K562 (cell line): ENCODE results near the gene ERVFRD-1. TPM values are rescaled to one million over a fixed set of nuclear protein-coding genes. Genes with fewer than 3 reads are reported as not detected.

Experiments
- ATAC-seq: fragments of 200-7000 bp; cut with Tn5 transposase; 3 replicates; pipeline ENCODE4 v1.9.1; 2020; ENCODE audit warnings: moderate library complexity
- BruUV-seq: library from RNA; stranded (reverse); fragments of 400-500 nt; replicated peaks from 2 replicates; lab custom pipeline; 2021; lab: Mats Ljungman, UMichigan
- CTCF ChIA-PET: fragments of 300-600 bp; formaldehyde crosslinking; extraction: SDS; loops from one replicate; lab custom pipeline; 2021; ENCODE audit warnings: low intra/inter-chr PET ratio; lab: Yijun Ruan, JAX
- POLR2A ChIA-PET: fragments of 300-600, 350-650 bp; sonication (Branson Sonifier 250); formaldehyde crosslinking; extraction: SDS; loops from one replicate; lab custom pipeline; 2021; ENCODE audit warnings: antibody characterized with exemption, inconsistent platforms; lab: Yijun Ruan, JAX
- DNase-seq, 4 experiments: peaks; one replicate each; pipeline versions ENCODE4 v3.0.0 to v3.0.0-alpha.2; 2011 to 2018; ENCODE audit warnings: low spot score in 3 of 4, mixed read lengths in 3 of 4; ENCODE audit errors: extremely low read depth in 1 of 4
- FAIRE-seq: peaks from 2 replicates; lab custom pipeline; 2011; peaks lifted over from hg19 to GRCh38; lab: Jason Lieb, UNC
- H2AFZ ChIP-seq: 2 replicates; pipeline ENCODE4 v1.6.0; 2011; ENCODE audit warnings: low read depth, low read length, control low read depth, inconsistent platforms
- H3K27ac ChIP-seq: fragments of 200-600 bp; 3 replicates; pipeline ENCODE4 v1.8.0; 2011; ENCODE audit warnings: low read depth, mild to moderate bottlenecking, control low read depth, inconsistent platforms, low read length, moderate library complexity, mixed read lengths; ENCODE audit errors: extremely low read depth
- H3K27me3 ChIP-seq, 2 experiments: fragments of 300-600 bp in 1 of 2; 2 replicates in 1 of 2; 3 replicates in 1 of 2; pipeline versions ENCODE4 v1.6.0 to v1.8.0; 2011; ENCODE audit warnings: inconsistent platforms in 2 of 2, low read length in 2 of 2, mild to moderate bottlenecking in 1 of 2, mixed read lengths in 1 of 2, moderate library complexity in 1 of 2; ENCODE audit not compliant: control insufficient read depth in 2 of 2, insufficient read depth in 2 of 2
- H3K36me3 ChIP-seq: fragments of 300-600 bp; 3 replicates; pipeline ENCODE4 v1.8.0; 2011; ENCODE audit warnings: mild to moderate bottlenecking, low read length, inconsistent platforms; ENCODE audit not compliant: control insufficient read depth, insufficient read depth
- H3K4me1 ChIP-seq, 2 experiments: fragments of 200-600 bp in 1 of 2; replicated peaks in 1 of 2; 2 replicates in 1 of 2; 3 replicates in 1 of 2; pipeline versions ENCODE4 v1.5.1 to v1.8.0; 2011; ENCODE audit warnings: inconsistent platforms in 2 of 2, low read length in 2 of 2, mild to moderate bottlenecking in 1 of 2, mixed read lengths in 1 of 2, moderate library complexity in 1 of 2; ENCODE audit not compliant: control insufficient read depth in 2 of 2, insufficient read depth in 2 of 2
- H3K4me2 ChIP-seq: 2 replicates; pipeline ENCODE4 v1.6.1; 2011; ENCODE audit warnings: low read length, control low read depth, inconsistent platforms, mixed read lengths; ENCODE audit not compliant: insufficient read depth
- H3K4me3 ChIP-seq: fragments of 200-600 bp; sonication (generic), shearing (Covaris generic); 2 replicates; pipeline ENCODE4 v1.5.1; 2016; ENCODE audit warnings: control low read depth, inconsistent platforms
- H3K79me2 ChIP-seq: fragments of 200-600 bp; 3 replicates; pipeline ENCODE4 v1.8.0; 2011; ENCODE audit warnings: low read length, inconsistent platforms; ENCODE audit not compliant: control insufficient read depth, insufficient read depth
- H3K9ac ChIP-seq, 2 experiments: 2 replicates each; pipeline versions ENCODE4 v1.6.0 to v1.6.1; 2011; ENCODE audit warnings: low read depth in 2 of 2, low read length in 2 of 2, control low read depth in 1 of 2, inconsistent platforms in 1 of 2, mild to moderate bottlenecking in 1 of 2, mixed read lengths in 1 of 2; ENCODE audit not compliant: insufficient read depth in 1 of 2
- H3K9me1 ChIP-seq: one replicate; pipeline ENCODE4 v1.6.0; 2011; ENCODE audit warnings: inconsistent platforms, mild to moderate bottlenecking, low read length, moderate library complexity; ENCODE audit not compliant: control insufficient read depth, insufficient read depth
- H3K9me3 ChIP-seq: replicated peaks from 2 replicates; pipeline ENCODE4 v1.5.1; 2011; ENCODE audit warnings: low read depth, low read length, inconsistent platforms; ENCODE audit not compliant: control insufficient read depth, insufficient read depth
- H4K20me1 ChIP-seq: replicated peaks from 2 replicates; pipeline ENCODE4 v1.6.1; 2011; ENCODE audit warnings: low read length, inconsistent platforms, mixed read lengths; ENCODE audit not compliant: control insufficient read depth, insufficient read depth
- SOX6 ChIP-seq: fragments of 450-650 bp; IDR thresholded peaks from 2 replicates; pipeline ENCODE4 v1.6.1; 2014; ENCODE audit warnings: mild to moderate bottlenecking
- SRSF9 ChIP-seq: fragments of 200-400 bp; formaldehyde crosslinking; IDR thresholded peaks from 2 replicates; pipeline ENCODE4 v1.6.1; 2017; ENCODE audit warnings: low read depth, low read length, borderline replicate concordance
- WGBS: fragments of 100-300 bp; shearing (Covaris generic); methylation state at CpG from one replicate; pipeline ENCODE4 v1.1.6; 2016; ENCODE audit warnings: low coverage, mixed read lengths; ENCODE audit not compliant: insufficient coverage; ENCODE audit errors: missing lambda C conversion rate; 5-methylcytosine and 5-hydroxymethylcytosine counted together
- in situ Hi-C: fragments of 300-500 bp; cut with MboI; formaldehyde crosslinking; loops from 4 replicates; pipeline ENCODE4 v1.15.0; 2018; ENCODE audit warnings: inconsistent platforms, mixed read lengths
- intact Hi-C: fragments of 100-400 bp; cut with micrococcal nuclease; formaldehyde crosslinking; loops from 2 replicates; pipeline ENCODE4 v1.14.2; 2022
- polyA plus RNA-seq, 8 experiments: library from polyadenylated mRNA; depleted of rRNA in 4 of 8; stranded (reverse) in 5 of 8; unstranded in 3 of 8; fragments of >200 nt; fragmentation: Nextera tagmentation in 2 of 8; fragmentation: Illumina TruSeq in 1 of 8; extraction: Ambion mirVana in 2 of 8; extraction: Trizol in 1 of 8; gene quantifications; 2 replicates each; pipeline versions ENCODE4 v1.2.1 to v1.2.3, GENCODE V29; 2011 to 2014; ENCODE audit warnings: inconsistent platforms in 1 of 8, missing spikeins in 1 of 8
- total RNA-seq, 7 experiments: library from RNA; depleted of rRNA in 6 of 7; stranded (reverse); fragments of >200 nt in 6 of 7; fragmentation: Illumina TruSeq in 2 of 7; extraction: Trizol in 2 of 7; gene quantifications; 2 replicates each; pipeline versions ENCODE4 v1.2.1 to v1.2.3, GENCODE V29; 2011 to 2021; ENCODE audit warnings: low replicate concordance in 1 of 7
- TF ChIP-seq, protein P1 (sequence below): fragments of 250-450 bp; sonication (Bioruptor Pico); IDR thresholded peaks from 2 replicates; pipeline ENCODE4 v1.5.0; 2021; ENCODE audit warnings: mild to moderate bottlenecking, moderate library complexity
- TF ChIP-seq, protein P2 (sequence below): fragments of 450-650 bp; IDR thresholded peaks from one replicate; pipeline ENCODE4 v1.6.1; 2018; ENCODE audit warnings: mild to moderate bottlenecking, moderate library complexity; ENCODE audit not compliant: partially characterized antibody

ERVFRD-1 gene
- total and polyA plus RNA-seq, 9 of the 15 experiments (the other 6 are each of a cell fraction or from before 2014, with no cell fraction given): 0.05 to 0.14 (median 0.09) TPM; not detected in 2

DNA sequence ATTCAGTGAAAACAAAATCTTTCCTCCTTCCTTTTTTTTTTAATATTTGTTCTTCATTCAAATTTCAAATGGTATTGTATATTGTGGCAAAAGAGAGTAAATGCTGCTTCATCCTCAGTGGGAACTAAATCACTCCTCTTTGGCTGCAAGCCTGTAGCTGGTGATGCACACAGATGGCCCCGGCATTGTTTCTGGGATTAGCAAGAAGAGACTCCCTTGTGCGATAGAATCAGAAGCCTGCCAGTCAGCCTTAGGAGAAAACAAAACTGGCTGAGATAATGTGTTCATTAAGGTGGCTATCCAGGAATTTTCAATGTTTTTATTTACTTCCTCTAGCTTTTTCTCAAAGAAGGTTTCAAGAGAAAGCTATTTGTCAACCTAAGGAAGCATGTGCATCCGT lies 46.7 kb downstream of the ERVFRD-1 start (continued):
- TF ChIP-seq, protein P1, sequence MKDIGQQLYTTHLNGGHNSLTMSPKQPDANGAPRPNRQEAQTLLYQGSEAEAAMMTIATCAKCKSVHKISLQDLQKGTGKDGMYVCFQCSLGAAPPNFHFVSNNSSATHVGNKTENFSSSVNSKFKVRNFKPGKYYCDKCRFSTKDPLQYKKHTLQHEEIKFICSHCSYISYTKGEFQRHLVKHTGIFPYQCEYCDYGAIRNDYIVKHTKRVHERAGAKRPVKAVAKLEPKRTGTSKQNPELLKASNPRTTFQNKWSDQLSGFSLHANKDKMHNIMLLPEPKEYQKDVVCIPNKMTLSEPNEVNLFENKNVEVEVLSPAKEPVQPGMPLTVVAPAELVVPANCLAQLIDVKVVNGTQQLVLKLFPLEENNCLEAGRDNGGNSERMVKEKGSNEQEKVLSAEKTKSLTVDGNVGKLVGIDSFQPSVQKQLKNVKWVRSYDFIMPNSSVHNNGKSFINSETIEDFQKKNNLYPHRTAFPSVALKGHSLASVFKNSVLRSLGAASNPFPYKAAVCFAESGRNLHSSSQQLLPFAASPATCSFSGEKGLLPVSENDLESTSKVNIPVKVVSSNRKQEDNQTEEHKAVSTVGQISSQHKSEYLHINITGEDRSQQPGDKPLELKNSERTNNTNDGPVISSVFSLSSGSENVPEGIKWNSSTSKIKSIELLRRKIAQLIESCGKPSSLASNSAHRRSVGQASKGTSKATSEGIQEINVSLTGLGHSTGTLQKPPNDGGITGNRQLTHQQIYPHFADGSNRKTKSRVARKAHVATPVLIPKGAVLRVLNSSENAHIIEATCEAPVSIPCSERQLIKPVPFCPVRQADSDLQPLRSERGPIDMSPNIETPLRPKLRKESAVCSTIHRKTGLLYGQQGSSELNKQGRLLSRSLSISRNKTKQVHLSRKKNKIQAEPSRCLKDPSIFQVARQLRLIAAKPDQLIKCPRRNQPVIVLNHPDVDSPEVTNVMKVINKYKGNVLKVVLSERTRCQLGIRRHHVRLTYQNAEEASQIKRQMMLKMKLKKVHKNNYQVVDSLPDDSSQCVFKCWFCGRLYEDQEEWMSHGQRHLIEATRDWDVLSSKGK (CRISPR knock-in tag): no peak

DNA sequence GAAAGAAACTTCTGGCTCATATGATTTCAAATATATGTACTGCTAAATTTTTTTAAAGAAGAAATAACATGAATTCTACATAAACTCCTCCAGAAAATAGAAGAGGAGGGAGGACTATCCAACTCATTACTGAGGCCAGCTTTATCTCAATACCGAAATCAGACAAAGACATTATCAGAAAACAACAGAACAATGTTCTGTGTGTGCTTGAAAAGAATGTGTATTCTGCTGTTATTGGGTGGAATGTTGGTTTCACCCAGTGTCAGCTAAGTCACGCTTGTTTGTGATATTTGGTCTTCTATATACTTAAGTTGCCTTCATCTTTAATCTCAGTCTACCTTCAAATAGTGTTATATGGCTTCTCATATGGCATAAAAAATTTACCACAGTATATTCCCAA lies 48.8 kb downstream of the ERVFRD-1 start:
- Histone ChIP-seq H4K20me1 (no peaks in the 10 kb centered on the region), H3K27ac (no peak overlapping the region), H3K36me3 (no peaks in the 10 kb centered on the region), H3K4me3 (no peak overlapping the region), H3K9me3 (no peaks in the 10 kb centered on the region), H3K79me2 (no peaks in the 10 kb centered on the region), H3K9ac (no peak overlapping the region), H3K27me3 (peaks cover 0 to 2% of the 10 kb centered on the region in 2 experiments; a peak in 1 of 5 replicates), H3K4me1 (no peaks in the 10 kb centered on the region; a peak in 1 of 5 replicates), H3K9me1 (no peaks in the 10 kb centered on the region), H2AFZ (no peak overlapping the region), H3K4me2 (no peak overlapping the region)
- no peak for ATAC-seq
- BruUV-seq: no TSS peak
- FAIRE-seq: no peak
- CTCF ChIA-PET: interaction anchor here (0.6 kb wide), 1 partner anchor 356 kb away, joined by 3 read pairs; no protein-coding TSS in a partner anchor
- intact Hi-C loops: loop anchor here (10.0 kb wide), 1 partner anchor 512 kb away; no protein-coding TSS in a partner anchor
- TF ChIP-seq, protein P2, sequence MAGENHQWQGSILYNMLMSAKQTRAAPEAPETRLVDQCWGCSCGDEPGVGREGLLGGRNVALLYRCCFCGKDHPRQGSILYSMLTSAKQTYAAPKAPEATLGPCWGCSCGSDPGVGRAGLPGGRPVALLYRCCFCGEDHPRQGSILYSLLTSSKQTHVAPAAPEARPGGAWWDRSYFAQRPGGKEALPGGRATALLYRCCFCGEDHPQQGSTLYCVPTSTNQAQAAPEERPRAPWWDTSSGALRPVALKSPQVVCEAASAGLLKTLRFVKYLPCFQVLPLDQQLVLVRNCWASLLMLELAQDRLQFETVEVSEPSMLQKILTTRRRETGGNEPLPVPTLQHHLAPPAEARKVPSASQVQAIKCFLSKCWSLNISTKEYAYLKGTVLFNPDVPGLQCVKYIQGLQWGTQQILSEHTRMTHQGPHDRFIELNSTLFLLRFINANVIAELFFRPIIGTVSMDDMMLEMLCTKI: no peak
- no peak for TF ChIP-seq SRSF9
- TF ChIP-seq SOX6: peak; percentile 39; the same call in 1 of the 2 replicates
- 0% methylated on average over 2 of the region's 2 CpGs for WGBS
- DNase-seq: no peak
- in situ Hi-C loops: no loop called here
- POLR2A ChIA-PET: no interaction called here
